ENCODE results near the gene KRT82.

DNA sequence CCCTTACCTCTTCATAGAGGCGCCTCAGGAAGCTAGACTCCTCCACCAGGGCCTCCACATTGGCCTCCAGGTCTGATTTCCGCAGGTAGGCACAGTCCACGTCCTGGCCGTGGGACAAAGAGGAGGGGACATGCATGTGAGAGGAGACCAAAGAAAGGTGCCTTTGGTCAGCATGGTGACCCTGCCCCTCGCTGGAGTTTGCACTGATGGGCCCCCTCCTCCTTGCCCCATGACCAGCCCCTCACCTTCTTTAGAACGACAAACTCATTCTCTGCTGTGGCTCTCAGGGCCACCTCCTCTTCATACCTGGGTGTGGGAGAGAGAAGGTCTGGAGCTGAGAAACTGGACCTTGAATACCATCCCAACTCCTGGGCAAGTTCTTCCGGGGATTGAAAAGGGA, 42.1 kb downstream of the KRT82 start:
- no peak for TF ChIP-seq EZH2 (IDR thresholded peaks at IDR 0.05; ENCODE audit: low read depth, unreplicated experiment)
- TF ChIP-seq, protein P1, sequence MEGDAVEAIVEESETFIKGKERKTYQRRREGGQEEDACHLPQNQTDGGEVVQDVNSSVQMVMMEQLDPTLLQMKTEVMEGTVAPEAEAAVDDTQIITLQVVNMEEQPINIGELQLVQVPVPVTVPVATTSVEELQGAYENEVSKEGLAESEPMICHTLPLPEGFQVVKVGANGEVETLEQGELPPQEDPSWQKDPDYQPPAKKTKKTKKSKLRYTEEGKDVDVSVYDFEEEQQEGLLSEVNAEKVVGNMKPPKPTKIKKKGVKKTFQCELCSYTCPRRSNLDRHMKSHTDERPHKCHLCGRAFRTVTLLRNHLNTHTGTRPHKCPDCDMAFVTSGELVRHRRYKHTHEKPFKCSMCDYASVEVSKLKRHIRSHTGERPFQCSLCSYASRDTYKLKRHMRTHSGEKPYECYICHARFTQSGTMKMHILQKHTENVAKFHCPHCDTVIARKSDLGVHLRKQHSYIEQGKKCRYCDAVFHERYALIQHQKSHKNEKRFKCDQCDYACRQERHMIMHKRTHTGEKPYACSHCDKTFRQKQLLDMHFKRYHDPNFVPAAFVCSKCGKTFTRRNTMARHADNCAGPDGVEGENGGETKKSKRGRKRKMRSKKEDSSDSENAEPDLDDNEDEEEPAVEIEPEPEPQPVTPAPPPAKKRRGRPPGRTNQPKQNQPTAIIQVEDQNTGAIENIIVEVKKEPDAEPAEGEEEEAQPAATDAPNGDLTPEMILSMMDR (conservative IDR thresholded peaks at IDR 0.05; ENCODE audit: low read depth in 2 of 2), result no peak
- TF ChIP-seq, protein P2, sequence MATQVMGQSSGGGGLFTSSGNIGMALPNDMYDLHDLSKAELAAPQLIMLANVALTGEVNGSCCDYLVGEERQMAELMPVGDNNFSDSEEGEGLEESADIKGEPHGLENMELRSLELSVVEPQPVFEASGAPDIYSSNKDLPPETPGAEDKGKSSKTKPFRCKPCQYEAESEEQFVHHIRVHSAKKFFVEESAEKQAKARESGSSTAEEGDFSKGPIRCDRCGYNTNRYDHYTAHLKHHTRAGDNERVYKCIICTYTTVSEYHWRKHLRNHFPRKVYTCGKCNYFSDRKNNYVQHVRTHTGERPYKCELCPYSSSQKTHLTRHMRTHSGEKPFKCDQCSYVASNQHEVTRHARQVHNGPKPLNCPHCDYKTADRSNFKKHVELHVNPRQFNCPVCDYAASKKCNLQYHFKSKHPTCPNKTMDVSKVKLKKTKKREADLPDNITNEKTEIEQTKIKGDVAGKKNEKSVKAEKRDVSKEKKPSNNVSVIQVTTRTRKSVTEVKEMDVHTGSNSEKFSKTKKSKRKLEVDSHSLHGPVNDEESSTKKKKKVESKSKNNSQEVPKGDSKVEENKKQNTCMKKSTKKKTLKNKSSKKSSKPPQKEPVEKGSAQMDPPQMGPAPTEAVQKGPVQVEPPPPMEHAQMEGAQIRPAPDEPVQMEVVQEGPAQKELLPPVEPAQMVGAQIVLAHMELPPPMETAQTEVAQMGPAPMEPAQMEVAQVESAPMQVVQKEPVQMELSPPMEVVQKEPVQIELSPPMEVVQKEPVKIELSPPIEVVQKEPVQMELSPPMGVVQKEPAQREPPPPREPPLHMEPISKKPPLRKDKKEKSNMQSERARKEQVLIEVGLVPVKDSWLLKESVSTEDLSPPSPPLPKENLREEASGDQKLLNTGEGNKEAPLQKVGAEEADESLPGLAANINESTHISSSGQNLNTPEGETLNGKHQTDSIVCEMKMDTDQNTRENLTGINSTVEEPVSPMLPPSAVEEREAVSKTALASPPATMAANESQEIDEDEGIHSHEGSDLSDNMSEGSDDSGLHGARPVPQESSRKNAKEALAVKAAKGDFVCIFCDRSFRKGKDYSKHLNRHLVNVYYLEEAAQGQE (IDR thresholded peaks at IDR 0.05; ENCODE audit: unreplicated experiment), result no peak
- TF ChIP-seq POLR2AphosphoS5 (IDR thresholded peaks at IDR 0.05; ENCODE audit: low read depth), result no peak
- TF ChIP-seq CREB1 (CRISPR knock-in tag; IDR thresholded peaks at IDR 0.05; ENCODE audit: low read depth), result no peak
- TF ChIP-seq EZH2phosphoT487 (IDR thresholded peaks at IDR 0.05; ENCODE audit: unreplicated experiment), result no peak
- TF ChIP-seq JUNB (IDR thresholded peaks at IDR 0.05; ENCODE audit: unreplicated experiment), result no peak
- TF ChIP-seq ZNF331 (CRISPR knock-in tag; IDR thresholded peaks at IDR 0.05; ENCODE audit: low read depth), result no peak
- TF ChIP-seq, protein P3, sequence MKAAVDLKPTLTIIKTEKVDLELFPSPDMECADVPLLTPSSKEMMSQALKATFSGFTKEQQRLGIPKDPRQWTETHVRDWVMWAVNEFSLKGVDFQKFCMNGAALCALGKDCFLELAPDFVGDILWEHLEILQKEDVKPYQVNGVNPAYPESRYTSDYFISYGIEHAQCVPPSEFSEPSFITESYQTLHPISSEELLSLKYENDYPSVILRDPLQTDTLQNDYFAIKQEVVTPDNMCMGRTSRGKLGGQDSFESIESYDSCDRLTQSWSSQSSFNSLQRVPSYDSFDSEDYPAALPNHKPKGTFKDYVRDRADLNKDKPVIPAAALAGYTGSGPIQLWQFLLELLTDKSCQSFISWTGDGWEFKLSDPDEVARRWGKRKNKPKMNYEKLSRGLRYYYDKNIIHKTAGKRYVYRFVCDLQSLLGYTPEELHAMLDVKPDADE (IDR thresholded peaks at IDR 0.05), result no peak
- no peak for TF ChIP-seq NANOG (IDR thresholded peaks at IDR 0.05; ENCODE audit: borderline replicate concordance)
